ENCODE results near the gene ARF1. TPM values are rescaled to one million over a fixed set of nuclear protein-coding genes. Genes with fewer than 3 reads are reported as not detected.

ARF1 gene
- total and polyA plus RNA-seq, 10 of the 15 experiments (the other 5 are each of a cell fraction or from before 2014, with no cell fraction given): 48.4 to 508 (median 283) TPM

GRCh38 chr1:228079013-228079412 lies 3.5 kb upstream of the ARF1 start (continued):
- TF ChIP-seq, protein P1, sequence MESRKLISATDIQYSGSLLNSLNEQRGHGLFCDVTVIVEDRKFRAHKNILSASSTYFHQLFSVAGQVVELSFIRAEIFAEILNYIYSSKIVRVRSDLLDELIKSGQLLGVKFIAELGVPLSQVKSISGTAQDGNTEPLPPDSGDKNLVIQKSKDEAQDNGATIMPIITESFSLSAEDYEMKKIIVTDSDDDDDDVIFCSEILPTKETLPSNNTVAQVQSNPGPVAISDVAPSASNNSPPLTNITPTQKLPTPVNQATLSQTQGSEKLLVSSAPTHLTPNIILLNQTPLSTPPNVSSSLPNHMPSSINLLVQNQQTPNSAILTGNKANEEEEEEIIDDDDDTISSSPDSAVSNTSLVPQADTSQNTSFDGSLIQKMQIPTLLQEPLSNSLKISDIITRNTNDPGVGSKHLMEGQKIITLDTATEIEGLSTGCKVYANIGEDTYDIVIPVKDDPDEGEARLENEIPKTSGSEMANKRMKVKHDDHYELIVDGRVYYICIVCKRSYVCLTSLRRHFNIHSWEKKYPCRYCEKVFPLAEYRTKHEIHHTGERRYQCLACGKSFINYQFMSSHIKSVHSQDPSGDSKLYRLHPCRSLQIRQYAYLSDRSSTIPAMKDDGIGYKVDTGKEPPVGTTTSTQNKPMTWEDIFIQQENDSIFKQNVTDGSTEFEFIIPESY (IDR thresholded peaks at IDR 0.05): no peak
- TF ChIP-seq SP1 (IDR thresholded peaks at IDR 0.05; ENCODE audit: low read depth, low read length) (no peak), SPI1 (IDR thresholded peaks at IDR 0.05; ENCODE audit: borderline replicate concordance, insufficient read depth, low read depth, low read length) (no peak), ZBTB11 (CRISPR knock-in tag; IDR thresholded peaks at IDR 0.05) (no peak), CBX5 (IDR thresholded peaks at IDR 0.05; ENCODE audit: low read depth) (no peak), IKZF1 (conservative IDR thresholded peaks at IDR 0.05) (no peak)
- TF ChIP-seq, protein P2, sequence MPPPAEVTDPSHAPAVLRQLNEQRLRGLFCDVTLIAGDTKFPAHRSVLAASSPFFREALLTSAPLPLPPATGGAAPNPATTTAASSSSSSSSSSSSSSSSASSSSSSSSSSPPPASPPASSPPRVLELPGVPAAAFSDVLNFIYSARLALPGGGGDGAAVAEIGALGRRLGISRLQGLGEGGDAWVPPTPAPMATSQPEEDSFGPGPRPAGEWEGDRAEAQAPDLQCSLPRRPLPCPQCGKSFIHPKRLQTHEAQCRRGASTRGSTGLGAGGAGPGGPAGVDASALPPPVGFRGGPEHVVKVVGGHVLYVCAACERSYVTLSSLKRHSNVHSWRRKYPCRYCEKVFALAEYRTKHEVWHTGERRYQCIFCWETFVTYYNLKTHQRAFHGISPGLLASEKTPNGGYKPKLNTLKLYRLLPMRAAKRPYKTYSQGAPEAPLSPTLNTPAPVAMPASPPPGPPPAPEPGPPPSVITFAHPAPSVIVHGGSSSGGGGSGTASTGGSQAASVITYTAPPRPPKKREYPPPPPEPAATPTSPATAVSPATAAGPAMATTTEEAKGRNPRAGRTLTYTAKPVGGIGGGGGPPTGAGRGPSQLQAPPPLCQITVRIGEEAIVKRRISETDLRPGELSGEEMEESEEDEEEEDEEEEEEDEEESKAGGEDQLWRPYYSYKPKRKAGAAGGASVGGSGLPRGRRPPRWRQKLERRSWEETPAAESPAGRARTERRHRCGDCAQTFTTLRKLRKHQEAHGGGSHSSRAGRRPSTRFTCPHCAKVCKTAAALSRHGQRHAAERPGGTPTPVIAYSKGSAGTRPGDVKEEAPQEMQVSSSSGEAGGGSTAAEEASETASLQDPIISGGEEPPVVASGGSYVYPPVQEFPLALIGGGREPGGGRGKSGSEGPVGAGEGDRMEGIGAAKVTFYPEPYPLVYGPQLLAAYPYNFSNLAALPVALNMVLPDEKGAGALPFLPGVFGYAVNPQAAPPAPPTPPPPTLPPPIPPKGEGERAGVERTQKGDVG (CRISPR knock-in tag; IDR thresholded peaks at IDR 0.05): no peak

Data from GM12878 (cell line).